Mesodermal cell (in vitro differentiated cells): ENCODE data around the gene TMEM231.

ENCODE experiments used
- H3K27ac ChIP-seq: 2 replicates; pipeline ENCODE4 v1.7.0; 2013; ENCODE audit warnings: mild to moderate bottlenecking, low read depth, low read length, moderate library complexity; ENCODE audit not compliant: severe bottlenecking
- H3K36me3 ChIP-seq: 2 replicates; pipeline ENCODE4 v1.7.1; 2013; ENCODE audit warnings: mild to moderate bottlenecking, low read length, moderate library complexity; ENCODE audit not compliant: control insufficient read depth, insufficient read depth
- H3K4me1 ChIP-seq: one replicate; pipeline ENCODE4 v1.7.1; 2013; ENCODE audit warnings: mild to moderate bottlenecking, low read length; ENCODE audit not compliant: insufficient read depth, control insufficient read depth, poor library complexity, severe bottlenecking
- H3K4me3 ChIP-seq: 2 replicates; pipeline ENCODE4 v1.7.0; 2013; ENCODE audit warnings: low read length, control low read depth, mild to moderate bottlenecking; ENCODE audit not compliant: insufficient read depth, poor library complexity, severe bottlenecking; ENCODE audit errors: extremely low read depth
- H3K9me3 ChIP-seq: 2 replicates; pipeline ENCODE4 v1.7.1; 2013; ENCODE audit warnings: mild to moderate bottlenecking, low read length, moderate library complexity; ENCODE audit not compliant: control insufficient read depth
- WGBS, 2 experiments: methylation state at CpG; one replicate each; pipeline ENCODE4 v1.1.5; 2013; ENCODE audit warnings: missing lambda C conversion rate in 2 of 2; ENCODE audit not compliant: insufficient coverage in 2 of 2; 5-methylcytosine and 5-hydroxymethylcytosine counted together

TMEM231 gene

GRCh38 chr16:75584108-75584507 lies 28.1 kb upstream of the TMEM231 start:
- H3K36me3 ChIP-seq: peaks cover 25% of the 10 kb centered on the region
- H3K27ac ChIP-seq: no peak overlapping the region
- no peak overlapping the region for H3K4me3 ChIP-seq
- H3K9me3 ChIP-seq: no peaks in the 10 kb centered on the region
- H3K4me1 ChIP-seq: no peaks in the 10 kb centered on the region
- WGBS, 2 experiments: 86 to 92% methylated on average over 1 of the region's 3 CpGs

GRCh38 chr16:75579281-75579834 lies 23.3 kb upstream of the TMEM231 start:
- H3K9me3 ChIP-seq: no peaks in the 10 kb centered on the region
- WGBS, 2 experiments: 96% methylated on average over 6 to 7 of the region's 7 CpGs
- H3K27ac ChIP-seq: no peak overlapping the region
- H3K4me1 ChIP-seq: no peaks in the 10 kb centered on the region
- H3K36me3 ChIP-seq: peaks cover 57% of the 10 kb centered on the region
- H3K4me3 ChIP-seq: no peak overlapping the region

- H3K9me3 ChIP-seq: no peaks in the 10 kb centered on the region
- no peak overlapping the region for H3K4me3 ChIP-seq
- 100% methylated on average over 1 of the region's 2 CpGs for WGBS, 2 experiments
- H3K36me3 ChIP-seq: peaks cover 63% of the 10 kb centered on the region
- H3K4me1 ChIP-seq: no peaks in the 10 kb centered on the region
- H3K27ac ChIP-seq: no peak overlapping the region
Observed at GRCh38 chr16:75578725-75579124, 22.7 kb upstream of the TMEM231 start.

GRCh38 chr16:75578212-75578611 lies 22.2 kb upstream of the TMEM231 start:
- no peaks in the 10 kb centered on the region for H3K4me1 ChIP-seq
- WGBS, 2 experiments: 90 to 98% methylated on average over 6 of the region's 7 CpGs
- H3K9me3 ChIP-seq: no peaks in the 10 kb centered on the region
- H3K4me3 ChIP-seq: no peak overlapping the region
- H3K36me3 ChIP-seq: peaks cover 68% of the 10 kb centered on the region
- no peak overlapping the region for H3K27ac ChIP-seq

GRCh38 chr16:75576384-75576811 lies 20.3 kb upstream of the TMEM231 start:
- Histone ChIP-seq H3K4me3 (no peak overlapping the region), H3K36me3 (peaks cover 85% of the 10 kb centered on the region), H3K4me1 (no peaks in the 10 kb centered on the region), H3K27ac (no peak overlapping the region), H3K9me3 (no peaks in the 10 kb centered on the region)
- 94 to 100% methylated on average over 2 to 3 of the region's 3 CpGs for WGBS, 2 experiments

- H3K4me1 ChIP-seq: no peaks in the 10 kb centered on the region
- H3K4me3 ChIP-seq: no peak overlapping the region
- H3K36me3 ChIP-seq: peaks cover 89% of the 10 kb centered on the region
- 83 to 84% methylated on average over 2 to 3 of the region's 3 CpGs for WGBS, 2 experiments
- no peaks in the 10 kb centered on the region for H3K9me3 ChIP-seq
- H3K27ac ChIP-seq: no peak overlapping the region
Observed at GRCh38 chr16:75575958-75576357, 19.9 kb upstream of the TMEM231 start.

GRCh38 chr16:75573955-75574354 lies 17.9 kb upstream of the TMEM231 start:
- no peaks in the 10 kb centered on the region for H3K9me3 ChIP-seq
- no peak overlapping the region for H3K27ac ChIP-seq
- H3K4me1 ChIP-seq: no peaks in the 10 kb centered on the region
- H3K4me3 ChIP-seq: no peak overlapping the region
- WGBS, 2 experiments: 94 to 98% methylated on average over 5 of the region's 5 CpGs
- peaks cover 96% of the 10 kb centered on the region for H3K36me3 ChIP-seq

- Histone ChIP-seq H3K4me3 (no peak overlapping the region), H3K36me3 (peaks cover 96% of the 10 kb centered on the region), H3K4me1 (peaks cover 2% of the 10 kb centered on the region), H3K9me3 (no peaks in the 10 kb centered on the region), H3K27ac (no peak overlapping the region)
- 89 to 98% methylated on average over 3 of the region's 3 CpGs for WGBS, 2 experiments
Observed at GRCh38 chr16:75572864-75573542, 17.0 kb upstream of the TMEM231 start.

- no peak overlapping the region for H3K4me3 ChIP-seq
- 88 to 92% methylated on average over 3 of the region's 5 CpGs for WGBS, 2 experiments
- no peak overlapping the region for H3K27ac ChIP-seq
- H3K36me3 ChIP-seq: peaks cover 80% of the 10 kb centered on the region
- H3K9me3 ChIP-seq: no peaks in the 10 kb centered on the region
- peaks cover 11% of the 10 kb centered on the region for H3K4me1 ChIP-seq
Observed at GRCh38 chr16:75570396-75571065, 14.5 kb upstream of the TMEM231 start.

- Histone ChIP-seq H3K4me1 (peaks cover 15% of the 10 kb centered on the region), H3K4me3 (no peak overlapping the region), H3K9me3 (no peaks in the 10 kb centered on the region), H3K27ac (no peak overlapping the region), H3K36me3 (peaks cover 56% of the 10 kb centered on the region)
- 90 to 96% methylated on average over 3 to 4 of the region's 4 CpGs for WGBS, 2 experiments
Observed at GRCh38 chr16:75567911-75568310, 11.9 kb upstream of the TMEM231 start.

GRCh38 chr16:75566758-75567255 lies 10.8 kb upstream of the TMEM231 start:
- Histone ChIP-seq H3K36me3 (peaks cover 45% of the 10 kb centered on the region), H3K27ac (peak overlapping the region; percentile 36), H3K4me1 (peaks cover 15% of the 10 kb centered on the region), H3K4me3 (peak overlapping the region; percentile 95), H3K9me3 (no peaks in the 10 kb centered on the region)
- WGBS, 2 experiments: 5 to 7% methylated on average over 30 to 31 of the region's 32 CpGs
